Measurements from ENCODE around the gene HGFAC. TPM values are rescaled to one million over a fixed set of nuclear protein-coding genes. Genes with fewer than 3 reads are reported as not detected.

Gene HGFAC
- total RNA-seq, 1 experiment from 2014 or later, result 0.53 TPM

- H3K36me3 ChIP-seq, result no peaks in the 10 kb centered on the region
- H3K9me3 ChIP-seq, result no peaks in the 10 kb centered on the region
- DNase-seq, result no peak
- H3K27me3 ChIP-seq, result no peaks in the 10 kb centered on the region
- H3K4me3 ChIP-seq, result no peak overlapping the region
These were observed 9.4 kb upstream of the HGFAC start for GRCh38 chr4:3432381-3432790.

DNA sequence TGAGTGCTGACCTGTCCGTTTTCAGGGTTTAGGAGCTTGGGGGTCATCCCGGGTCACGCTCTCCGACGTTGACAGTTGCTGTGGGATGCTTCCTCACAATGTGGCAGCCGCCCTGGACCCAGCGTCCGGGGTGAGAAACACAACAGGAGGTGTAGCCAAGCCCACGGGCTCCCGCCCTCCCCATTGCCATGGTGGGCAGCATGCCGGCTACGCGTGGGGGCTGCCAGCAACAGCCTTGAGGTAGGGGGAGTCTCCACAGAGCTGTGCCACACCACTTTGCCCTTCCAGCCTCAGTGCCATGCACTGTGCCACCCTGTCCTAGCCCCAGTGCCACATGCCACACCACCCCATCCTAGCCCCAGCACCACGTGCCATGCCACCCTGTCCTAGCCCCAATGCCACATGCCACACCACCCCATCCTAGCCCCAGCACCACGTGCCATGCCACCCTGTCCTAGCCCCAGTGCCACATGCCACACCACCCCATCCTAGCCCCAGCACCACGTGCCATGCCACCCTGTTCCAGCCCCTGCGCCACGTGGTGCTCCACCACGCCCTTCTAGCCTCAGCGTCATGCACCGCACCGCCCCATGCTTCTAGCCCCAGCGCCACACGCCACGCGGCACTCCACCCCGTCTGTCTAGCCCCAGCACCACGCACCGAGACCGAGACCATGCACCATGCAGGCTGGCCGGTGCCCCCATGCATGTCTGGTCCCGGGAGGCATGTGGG lies 8.5 kb upstream of the HGFAC start:
- no peaks in the 10 kb centered on the region for H3K36me3 ChIP-seq
- no peaks in the 10 kb centered on the region for H3K27me3 ChIP-seq
- DNase-seq, result no peak
- H3K4me3 ChIP-seq, result no peak overlapping the region
- no peaks in the 10 kb centered on the region for H3K9me3 ChIP-seq

DNA sequence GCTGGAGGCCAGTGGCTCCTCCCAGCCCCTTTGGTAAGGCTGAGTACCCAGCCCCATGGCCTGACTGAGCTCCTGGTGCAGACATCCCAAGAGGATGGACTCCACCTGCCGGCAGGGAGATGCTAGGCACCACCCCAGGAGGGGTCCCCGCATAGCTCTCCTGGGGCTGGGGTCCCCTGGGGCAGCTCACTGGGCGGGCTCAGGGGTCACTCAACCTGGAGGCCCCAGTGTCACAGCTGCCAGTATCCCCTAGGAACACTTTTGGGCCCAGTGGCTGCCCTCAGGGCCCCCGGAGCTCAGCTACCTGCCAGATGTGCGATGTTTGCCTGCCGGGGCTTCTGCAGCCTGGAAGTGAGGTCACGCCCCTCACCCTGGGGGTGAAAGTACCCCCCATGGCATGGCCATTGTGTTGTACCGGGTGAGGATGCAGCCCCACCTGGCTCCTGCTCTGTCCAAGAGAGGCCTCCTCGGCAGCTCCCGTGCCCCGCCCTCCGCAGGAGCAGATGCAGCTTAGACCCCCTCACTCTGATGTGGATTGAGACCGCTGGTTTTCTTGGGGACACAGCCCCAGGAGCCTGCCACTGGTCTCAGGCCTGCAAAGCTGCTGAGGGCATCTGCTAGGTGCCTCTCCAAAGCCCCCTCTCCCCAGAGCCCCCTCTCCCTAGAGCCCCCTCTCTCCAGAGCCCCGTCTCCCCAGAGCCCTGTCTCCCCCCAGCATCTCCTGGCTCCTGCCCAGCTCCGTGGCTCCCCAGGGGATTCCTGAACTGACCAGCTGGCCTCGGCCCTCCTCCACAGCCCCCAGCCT lies 6.7 kb upstream of the HGFAC start:
- H3K36me3 ChIP-seq, result no peaks in the 10 kb centered on the region
- no peak for DNase-seq
- no peak overlapping the region for H3K4me3 ChIP-seq
- H3K27me3 ChIP-seq, result no peaks in the 10 kb centered on the region
- H3K9me3 ChIP-seq, result no peaks in the 10 kb centered on the region

DNA sequence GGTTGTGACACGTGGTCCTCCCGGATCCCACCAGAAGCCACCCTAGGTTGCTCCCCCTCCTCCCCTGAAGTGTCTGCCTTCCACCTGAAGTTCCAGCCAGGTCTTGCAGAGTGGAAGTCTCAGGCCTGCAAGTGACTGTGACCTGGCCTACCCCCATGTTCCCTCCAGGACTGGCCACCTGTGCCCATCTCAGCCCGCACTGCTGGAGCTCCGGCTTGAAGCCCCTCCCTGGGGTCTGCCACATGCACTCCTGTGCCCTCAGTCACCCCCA lies 6.1 kb upstream of the HGFAC start:
- Histone ChIP-seq H3K4me3 (no peak overlapping the region), H3K27me3 (no peaks in the 10 kb centered on the region), H3K9me3 (no peaks in the 10 kb centered on the region), H3K36me3 (no peaks in the 10 kb centered on the region)
- no peak for DNase-seq

DNA sequence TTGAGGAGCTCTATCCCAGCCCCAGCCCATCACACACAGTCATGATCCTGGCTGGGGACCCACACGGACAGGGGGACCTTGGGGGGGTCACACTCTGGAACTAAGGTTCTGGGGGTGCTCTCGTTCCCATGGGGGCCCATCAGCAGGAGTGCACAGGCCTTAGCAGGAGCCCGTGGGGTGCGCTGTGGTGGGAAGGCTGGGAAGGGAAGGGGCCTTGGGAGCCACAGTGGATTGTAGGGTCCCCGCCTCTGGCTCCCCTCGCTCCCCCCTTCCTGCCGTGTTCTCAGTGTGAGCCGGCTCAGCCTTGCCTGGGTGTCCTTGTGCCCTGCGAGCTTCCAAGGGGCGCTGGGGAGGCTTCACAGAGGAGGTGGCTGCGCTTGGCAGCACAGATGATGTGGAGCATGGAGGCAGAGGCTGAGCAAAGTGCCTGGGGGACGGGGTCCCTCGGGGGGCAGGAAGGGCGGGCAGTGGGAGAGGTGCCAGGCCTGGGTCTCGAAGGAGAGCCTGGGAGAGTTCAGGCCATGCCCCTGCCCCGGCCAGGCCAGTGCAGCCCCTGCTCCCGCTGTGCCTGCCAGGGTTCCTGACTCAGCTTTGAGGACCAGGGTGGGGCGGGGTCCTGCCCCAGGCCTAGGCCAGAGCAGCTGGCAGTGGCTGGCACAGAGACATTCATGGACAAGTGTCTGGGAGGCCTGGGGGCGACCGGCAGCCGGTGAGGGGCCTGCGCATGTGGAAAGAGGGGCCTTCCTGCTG lies 5.5 kb upstream of the HGFAC start:
- H3K27me3 ChIP-seq, result no peaks in the 10 kb centered on the region
- peak; percentile 83 for DNase-seq
- H3K9me3 ChIP-seq, result no peaks in the 10 kb centered on the region
- no peaks in the 10 kb centered on the region for H3K36me3 ChIP-seq
- H3K4me3 ChIP-seq, result no peak overlapping the region

- H3K4me3 ChIP-seq, result no peak overlapping the region
- no peaks in the 10 kb centered on the region for H3K36me3 ChIP-seq
- DNase-seq, result peak; percentile 94
- H3K9me3 ChIP-seq, result no peaks in the 10 kb centered on the region
- H3K27me3 ChIP-seq, result no peaks in the 10 kb centered on the region
These were observed 4.8 kb upstream of the HGFAC start for GRCh38 chr4:3436798-3437581.

DNA sequence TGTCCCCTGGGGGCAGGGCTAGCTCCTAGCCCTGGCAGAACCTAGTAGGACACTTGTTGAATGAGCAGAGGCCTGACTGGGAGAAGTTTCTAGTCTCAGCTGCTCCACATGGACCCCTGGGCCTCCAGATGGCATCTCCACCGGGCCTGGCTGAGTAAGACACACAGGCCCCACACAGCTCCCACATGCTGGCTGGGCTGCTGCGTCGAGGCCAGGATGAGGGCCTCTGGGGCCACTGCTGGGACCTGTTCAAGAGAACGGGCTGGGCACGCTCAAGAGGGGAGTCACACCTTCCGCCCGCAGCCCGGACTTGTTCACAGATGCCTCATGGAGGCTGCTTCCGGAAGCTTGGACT lies 4.2 kb upstream of the HGFAC start:
- Histone ChIP-seq H3K9me3 (no peaks in the 10 kb centered on the region), H3K4me3 (no peak overlapping the region), H3K27me3 (no peaks in the 10 kb centered on the region), H3K36me3 (no peaks in the 10 kb centered on the region)
- no peak for DNase-seq

DNA sequence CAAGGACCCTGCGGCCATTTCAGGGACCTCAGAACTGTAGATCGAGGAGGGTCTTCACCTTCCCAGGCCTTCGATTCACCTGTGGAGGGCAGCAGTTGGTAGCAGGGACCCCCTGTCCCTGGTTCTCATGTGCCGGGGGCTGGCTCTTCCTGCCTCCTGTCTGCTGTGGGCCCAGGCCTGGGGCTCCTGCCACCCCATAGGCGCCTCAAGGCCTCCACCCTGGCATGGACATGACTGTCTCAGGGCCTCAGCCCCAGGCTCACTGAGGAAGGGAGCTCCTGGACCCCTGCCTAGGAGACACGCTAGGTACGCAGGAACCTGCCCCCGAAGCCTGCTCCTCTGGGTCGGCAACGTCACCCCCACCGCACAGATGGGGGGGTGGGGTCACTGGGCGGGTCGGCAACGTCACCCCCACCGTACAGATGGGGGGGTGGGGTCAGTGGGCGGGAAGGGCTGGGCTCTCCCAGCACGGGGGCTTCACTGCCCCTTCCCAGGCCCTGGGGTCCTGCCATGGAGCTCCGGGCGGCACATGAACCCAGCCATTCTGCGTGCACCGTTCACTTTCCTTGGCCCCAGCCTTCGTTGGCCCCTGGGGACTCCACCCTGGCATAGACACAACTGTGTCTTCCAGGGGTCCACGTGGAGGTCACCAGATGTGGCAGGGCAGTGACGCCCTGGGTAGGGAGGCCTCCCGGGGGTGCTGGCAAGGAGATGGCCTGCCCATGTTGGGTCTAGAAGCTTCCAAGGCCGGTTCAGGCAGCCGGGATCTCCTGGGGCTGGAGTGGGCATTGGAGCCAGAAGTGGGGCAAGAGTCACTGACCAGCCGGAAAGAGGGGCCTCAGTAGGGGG lies 3.5 kb upstream of the HGFAC start:
- Histone ChIP-seq H3K4me3 (no peak overlapping the region), H3K27me3 (no peaks in the 10 kb centered on the region), H3K9me3 (no peaks in the 10 kb centered on the region), H3K36me3 (no peaks in the 10 kb centered on the region)
- no peak for DNase-seq

DNA sequence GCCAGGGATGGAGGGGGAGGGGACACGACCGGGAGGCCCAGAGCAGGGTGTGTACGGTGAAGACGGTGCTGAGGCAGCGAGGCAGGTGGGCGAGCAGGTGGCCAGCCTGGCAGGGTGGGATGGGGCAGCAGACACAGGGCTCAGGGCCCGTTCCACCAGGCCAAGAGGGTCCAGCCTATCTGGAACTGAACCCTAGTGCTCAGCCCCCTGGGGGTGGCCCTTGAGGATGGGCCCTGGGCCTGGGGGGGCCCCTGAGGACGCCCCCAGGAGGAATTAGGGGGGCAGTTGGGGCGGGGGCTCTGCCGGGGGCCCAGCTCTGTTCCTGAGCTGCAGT lies 3.0 kb upstream of the HGFAC start:
- no peak for DNase-seq
- H3K36me3 ChIP-seq, result no peaks in the 10 kb centered on the region
- H3K27me3 ChIP-seq, result no peaks in the 10 kb centered on the region
- H3K4me3 ChIP-seq, result no peak overlapping the region
- no peaks in the 10 kb centered on the region for H3K9me3 ChIP-seq

- Histone ChIP-seq H3K4me3 (no peak overlapping the region), H3K36me3 (no peaks in the 10 kb centered on the region), H3K9me3 (no peaks in the 10 kb centered on the region), H3K27me3 (no peaks in the 10 kb centered on the region)
- no peak for DNase-seq
These were observed 2.4 kb upstream of the HGFAC start for GRCh38 chr4:3439391-3439790.

GRCh38 chr4:3440011-3440410 lies 1.8 kb upstream of the HGFAC start:
- no peaks in the 10 kb centered on the region for H3K36me3 ChIP-seq
- no peaks in the 10 kb centered on the region for H3K27me3 ChIP-seq
- H3K4me3 ChIP-seq, result no peak overlapping the region
- no peak for DNase-seq
- H3K9me3 ChIP-seq, result no peaks in the 10 kb centered on the region

DNA sequence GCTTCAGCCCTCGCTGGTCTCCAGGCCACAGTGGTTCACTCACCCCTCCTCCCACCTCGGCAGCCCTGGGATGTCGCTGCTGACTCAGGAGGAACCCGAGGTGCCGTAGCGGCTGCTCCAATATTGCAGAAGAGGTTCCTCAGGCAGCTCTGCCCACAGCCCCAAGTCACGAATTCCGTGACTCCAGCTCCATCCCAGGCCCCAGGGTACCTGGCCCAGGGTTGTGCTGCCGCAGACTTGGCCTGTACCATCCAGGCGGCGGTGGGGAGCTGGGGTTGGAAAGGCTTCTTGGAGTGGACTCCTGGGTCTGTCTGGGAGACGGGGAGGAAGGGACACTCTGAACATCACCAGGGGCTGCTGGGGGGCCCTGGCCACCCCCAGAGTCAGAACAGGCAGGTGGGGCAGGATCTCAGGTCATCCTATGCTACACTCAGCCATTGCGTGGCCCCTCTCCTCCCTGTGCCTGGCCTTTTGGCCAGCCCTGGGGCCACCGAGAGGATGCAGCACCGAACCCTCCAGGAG lies 728 bp upstream of the HGFAC start:
- Histone ChIP-seq H3K4me3 (no peak overlapping the region), H3K9me3 (no peaks in the 10 kb centered on the region), H3K36me3 (no peaks in the 10 kb centered on the region), H3K27me3 (no peaks in the 10 kb centered on the region)
- peak; percentile 50 for DNase-seq

- Histone ChIP-seq H3K36me3 (no peaks in the 10 kb centered on the region), H3K27me3 (no peaks in the 10 kb centered on the region), H3K9me3 (no peaks in the 10 kb centered on the region), H3K4me3 (no peak overlapping the region)
- DNase-seq, result no peak
These were observed 741 bp downstream of the HGFAC start for GRCh38 chr4:3442460-3442958.

GRCh38 chr4:3442959-3443749 lies 1.4 kb downstream of the HGFAC start:
- H3K27me3 ChIP-seq, result no peaks in the 10 kb centered on the region
- H3K9me3 ChIP-seq, result no peaks in the 10 kb centered on the region
- DNase-seq, result peak; percentile 18
- H3K36me3 ChIP-seq, result no peaks in the 10 kb centered on the region
- H3K4me3 ChIP-seq, result no peak overlapping the region

GRCh38 chr4:3443750-3444309 lies 2.1 kb downstream of the HGFAC start:
- H3K36me3 ChIP-seq, result no peaks in the 10 kb centered on the region
- H3K4me3 ChIP-seq, result no peak overlapping the region
- no peaks in the 10 kb centered on the region for H3K9me3 ChIP-seq
- DNase-seq, result no peak
- H3K27me3 ChIP-seq, result no peaks in the 10 kb centered on the region

Data from MG63 (cell line).